PC-9 (cell line): ENCODE data around the gene NRROS.

Experiments used
- EZH2 ChIP-seq: fragments of 200-600 bp; sonication (generic); IDR thresholded peaks from 2 replicates; pipeline ENCODE4 v1.8.0; 2017; ENCODE audit warnings: antibody characterized with exemption, low read depth
- TF ChIP-seq, protein P1 (sequence below): fragments of 200-600 bp; sonication (generic); conservative IDR thresholded peaks from 2 replicates; pipeline ENCODE4 v1.6.1; 2017; ENCODE audit warnings: mixed run types, antibody characterized with exemption, mild to moderate bottlenecking, moderate library complexity

DNA sequence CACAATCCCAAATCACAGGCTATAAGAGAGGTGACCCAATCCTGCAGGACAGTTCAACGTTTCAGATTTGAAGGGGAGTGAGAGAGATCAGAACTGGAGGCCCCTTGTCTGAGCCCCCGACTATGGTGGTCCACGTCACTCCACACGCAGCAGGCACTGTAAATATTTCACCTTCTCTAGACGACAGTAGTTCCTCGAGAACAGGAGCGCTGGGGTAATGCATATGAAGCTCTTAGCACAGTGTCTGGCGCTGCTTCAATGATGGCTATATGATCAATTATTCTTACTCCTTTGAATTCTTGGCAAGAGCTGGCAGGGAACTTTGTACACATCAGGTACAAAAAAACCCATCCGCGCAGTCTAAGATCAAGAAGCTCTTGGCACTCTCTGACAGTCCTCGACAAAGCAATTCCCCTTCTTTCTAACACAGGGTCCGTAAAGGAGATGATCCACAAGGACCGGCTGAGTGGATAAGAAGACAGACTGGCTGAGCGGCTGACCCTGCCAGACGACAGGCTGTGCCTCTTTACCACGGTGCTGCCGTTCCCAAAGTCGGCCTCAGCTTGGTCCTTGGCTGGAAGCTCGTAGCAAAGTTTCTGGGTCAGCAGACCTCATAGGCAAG, 522 bp upstream of the NRROS start:
- TF ChIP-seq, protein P1, sequence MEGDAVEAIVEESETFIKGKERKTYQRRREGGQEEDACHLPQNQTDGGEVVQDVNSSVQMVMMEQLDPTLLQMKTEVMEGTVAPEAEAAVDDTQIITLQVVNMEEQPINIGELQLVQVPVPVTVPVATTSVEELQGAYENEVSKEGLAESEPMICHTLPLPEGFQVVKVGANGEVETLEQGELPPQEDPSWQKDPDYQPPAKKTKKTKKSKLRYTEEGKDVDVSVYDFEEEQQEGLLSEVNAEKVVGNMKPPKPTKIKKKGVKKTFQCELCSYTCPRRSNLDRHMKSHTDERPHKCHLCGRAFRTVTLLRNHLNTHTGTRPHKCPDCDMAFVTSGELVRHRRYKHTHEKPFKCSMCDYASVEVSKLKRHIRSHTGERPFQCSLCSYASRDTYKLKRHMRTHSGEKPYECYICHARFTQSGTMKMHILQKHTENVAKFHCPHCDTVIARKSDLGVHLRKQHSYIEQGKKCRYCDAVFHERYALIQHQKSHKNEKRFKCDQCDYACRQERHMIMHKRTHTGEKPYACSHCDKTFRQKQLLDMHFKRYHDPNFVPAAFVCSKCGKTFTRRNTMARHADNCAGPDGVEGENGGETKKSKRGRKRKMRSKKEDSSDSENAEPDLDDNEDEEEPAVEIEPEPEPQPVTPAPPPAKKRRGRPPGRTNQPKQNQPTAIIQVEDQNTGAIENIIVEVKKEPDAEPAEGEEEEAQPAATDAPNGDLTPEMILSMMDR: no peak
- no peak for TF ChIP-seq EZH2
